Measurements from ENCODE around the gene LIMK1. TPM values are rescaled to one million over a fixed set of nuclear protein-coding genes. Genes with fewer than 3 reads are reported as not detected.
"Not testable (repeated sequence)": the region's sequence is repeated elsewhere in the genome, so short reads cannot be mapped to it uniquely, and the experiment has no call there.

The LIMK1 gene
- total RNA-seq, 6 experiments from 2014 or later = 57.8 to 75.6 (median 67.2) TPM

DNA sequence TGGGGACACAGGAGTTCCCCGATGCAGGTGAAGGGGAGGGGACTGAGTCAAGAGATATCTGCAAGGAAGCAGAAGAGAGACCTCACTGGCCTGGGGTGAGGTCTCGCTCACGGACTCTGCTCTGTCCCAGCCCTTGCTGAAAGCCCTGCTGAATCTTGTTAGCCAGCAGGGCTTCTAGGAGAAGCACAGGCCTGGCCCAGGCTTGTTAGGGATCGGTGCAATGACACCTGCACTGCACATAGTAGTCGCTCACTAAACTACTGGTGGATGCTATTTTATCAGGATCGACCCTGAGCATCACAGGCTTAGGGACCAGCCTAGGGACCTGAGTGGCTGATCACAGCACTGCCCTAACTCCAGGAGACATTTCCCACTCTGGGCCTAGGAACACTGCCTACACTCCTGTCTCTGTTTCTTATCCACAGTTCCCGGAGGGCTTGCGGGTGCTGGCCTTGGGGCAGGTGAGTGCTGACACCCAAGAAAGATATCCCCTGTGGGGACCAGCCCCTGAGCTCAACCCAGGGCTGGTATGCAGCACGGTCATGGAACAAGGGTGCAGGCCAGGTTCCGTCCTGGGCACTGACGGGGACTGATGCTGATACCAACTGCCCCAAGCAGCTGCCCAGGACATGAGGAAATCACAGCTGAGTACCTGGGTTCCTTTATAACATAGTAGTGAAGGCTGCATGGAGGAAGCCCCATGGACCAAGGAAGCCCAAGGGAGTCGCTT lies 42.6 kb upstream of the LIMK1 start:
- H3K36me3 Mint-ChIP-seq (ENCODE audit: low read depth) = no peaks in the 10 kb centered on the region
- peaks cover 7% of the 10 kb centered on the region for H3K4me1 Mint-ChIP-seq (ENCODE audit: low read depth)
- no peak for DNase-seq
- H3K9me3 Mint-ChIP-seq = no peaks in the 10 kb centered on the region
- H3K4me3 Mint-ChIP-seq = no peak overlapping the region
- H3K27ac Mint-ChIP-seq = no peak overlapping the region
- TF ChIP-seq, protein P1, sequence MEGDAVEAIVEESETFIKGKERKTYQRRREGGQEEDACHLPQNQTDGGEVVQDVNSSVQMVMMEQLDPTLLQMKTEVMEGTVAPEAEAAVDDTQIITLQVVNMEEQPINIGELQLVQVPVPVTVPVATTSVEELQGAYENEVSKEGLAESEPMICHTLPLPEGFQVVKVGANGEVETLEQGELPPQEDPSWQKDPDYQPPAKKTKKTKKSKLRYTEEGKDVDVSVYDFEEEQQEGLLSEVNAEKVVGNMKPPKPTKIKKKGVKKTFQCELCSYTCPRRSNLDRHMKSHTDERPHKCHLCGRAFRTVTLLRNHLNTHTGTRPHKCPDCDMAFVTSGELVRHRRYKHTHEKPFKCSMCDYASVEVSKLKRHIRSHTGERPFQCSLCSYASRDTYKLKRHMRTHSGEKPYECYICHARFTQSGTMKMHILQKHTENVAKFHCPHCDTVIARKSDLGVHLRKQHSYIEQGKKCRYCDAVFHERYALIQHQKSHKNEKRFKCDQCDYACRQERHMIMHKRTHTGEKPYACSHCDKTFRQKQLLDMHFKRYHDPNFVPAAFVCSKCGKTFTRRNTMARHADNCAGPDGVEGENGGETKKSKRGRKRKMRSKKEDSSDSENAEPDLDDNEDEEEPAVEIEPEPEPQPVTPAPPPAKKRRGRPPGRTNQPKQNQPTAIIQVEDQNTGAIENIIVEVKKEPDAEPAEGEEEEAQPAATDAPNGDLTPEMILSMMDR (IDR thresholded peaks at IDR 0.05) = no peak
- H3K27me3 Mint-ChIP-seq (ENCODE audit: insufficient read depth) = 0 out of 2 replicates have a peak, but pooled peaks cover 1% of the 10 kb centered on the region

DNA sequence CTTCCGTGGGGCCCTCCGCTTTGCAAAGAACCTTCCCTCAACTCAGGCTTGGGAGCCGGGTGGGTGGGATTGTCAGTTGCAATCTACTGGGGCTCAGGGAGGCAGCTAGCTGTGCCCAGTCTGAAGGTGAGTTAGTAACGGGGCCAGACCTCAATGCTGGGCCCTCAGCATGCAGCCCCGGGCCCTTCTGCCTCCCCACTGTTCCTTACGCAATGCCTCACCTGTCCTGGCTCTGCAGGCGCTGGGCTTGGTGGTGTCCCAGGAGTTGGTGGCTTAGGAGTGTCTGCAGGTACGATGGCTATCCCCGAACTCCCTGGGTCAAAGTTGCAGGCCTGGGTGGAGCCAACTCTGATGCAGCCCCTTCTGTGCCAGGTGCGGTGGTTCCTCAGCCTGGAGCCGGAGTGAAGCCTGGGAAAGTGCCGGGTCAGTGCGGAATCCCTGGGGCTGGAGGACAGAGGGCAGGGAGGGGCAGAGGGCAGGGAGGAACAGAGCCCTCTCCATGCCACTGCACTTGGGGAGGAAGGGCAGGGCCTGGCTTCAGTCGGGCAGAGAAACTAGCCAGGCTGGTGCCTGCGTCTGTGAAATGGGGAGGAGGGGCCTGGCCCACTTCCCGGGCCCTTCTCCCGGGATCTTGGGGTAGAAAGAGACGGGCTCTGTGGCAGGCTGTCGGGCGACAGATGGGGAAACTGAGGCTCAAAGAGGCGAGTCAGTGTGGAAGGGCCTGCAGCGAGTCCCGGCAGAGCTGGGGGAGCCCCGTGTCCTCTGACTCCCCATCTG lies 40.7 kb upstream of the LIMK1 start:
- Mint-ChIP-seq H3K27me3 (ENCODE audit: insufficient read depth) (peaks cover 1% of the 10 kb centered on the region; the same call in 1 of the 2 replicates), H3K4me3 (no peak overlapping the region), H3K4me1 (ENCODE audit: low read depth) (peaks cover 7% of the 10 kb centered on the region), H3K27ac (peak overlapping the region; percentile 40; the same call in 1 of the 2 replicates), H3K36me3 (ENCODE audit: low read depth) (peaks cover 4% of the 10 kb centered on the region; the same call in 1 of the 2 replicates), H3K9me3 (no peaks in the 10 kb centered on the region)
- no peak for DNase-seq
- TF ChIP-seq, protein P1 (IDR thresholded peaks at IDR 0.05) = no peak

DNA sequence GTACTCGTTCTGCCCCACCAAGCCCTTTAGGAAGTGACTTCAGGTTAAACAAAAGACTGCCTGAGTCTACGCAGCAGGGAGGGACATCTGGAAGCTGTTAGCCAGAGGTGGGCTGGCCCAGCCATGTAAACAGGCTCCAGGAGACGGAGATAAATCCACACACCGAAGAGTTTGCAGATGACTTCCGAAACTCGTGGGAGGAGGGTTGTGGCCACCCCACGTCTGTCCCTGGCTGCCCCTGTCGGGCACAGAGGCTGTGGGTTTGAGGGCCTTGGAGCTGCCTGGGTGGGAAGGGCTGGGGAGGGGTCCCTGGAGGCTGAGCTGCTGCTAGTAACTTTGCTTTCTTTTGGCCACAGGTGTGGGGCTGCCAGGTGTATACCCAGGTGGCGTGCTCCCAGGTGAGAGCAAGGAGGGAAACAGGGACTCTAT lies 40.1 kb upstream of the LIMK1 start:
- TF ChIP-seq, protein P1 (IDR thresholded peaks at IDR 0.05) = no peak
- Mint-ChIP-seq H3K9me3 (no peaks in the 10 kb centered on the region), H3K27me3 (ENCODE audit: insufficient read depth) (peaks cover 1% of the 10 kb centered on the region; the same call in 1 of the 2 replicates), H3K27ac (peak overlapping the region; percentile 40; the same call in 1 of the 2 replicates), H3K36me3 (ENCODE audit: low read depth) (peaks cover 4% of the 10 kb centered on the region; the same call in 1 of the 2 replicates), H3K4me3 (no peak overlapping the region), H3K4me1 (ENCODE audit: low read depth) (peaks cover 7% of the 10 kb centered on the region)
- peak; percentile 37 for DNase-seq

DNA sequence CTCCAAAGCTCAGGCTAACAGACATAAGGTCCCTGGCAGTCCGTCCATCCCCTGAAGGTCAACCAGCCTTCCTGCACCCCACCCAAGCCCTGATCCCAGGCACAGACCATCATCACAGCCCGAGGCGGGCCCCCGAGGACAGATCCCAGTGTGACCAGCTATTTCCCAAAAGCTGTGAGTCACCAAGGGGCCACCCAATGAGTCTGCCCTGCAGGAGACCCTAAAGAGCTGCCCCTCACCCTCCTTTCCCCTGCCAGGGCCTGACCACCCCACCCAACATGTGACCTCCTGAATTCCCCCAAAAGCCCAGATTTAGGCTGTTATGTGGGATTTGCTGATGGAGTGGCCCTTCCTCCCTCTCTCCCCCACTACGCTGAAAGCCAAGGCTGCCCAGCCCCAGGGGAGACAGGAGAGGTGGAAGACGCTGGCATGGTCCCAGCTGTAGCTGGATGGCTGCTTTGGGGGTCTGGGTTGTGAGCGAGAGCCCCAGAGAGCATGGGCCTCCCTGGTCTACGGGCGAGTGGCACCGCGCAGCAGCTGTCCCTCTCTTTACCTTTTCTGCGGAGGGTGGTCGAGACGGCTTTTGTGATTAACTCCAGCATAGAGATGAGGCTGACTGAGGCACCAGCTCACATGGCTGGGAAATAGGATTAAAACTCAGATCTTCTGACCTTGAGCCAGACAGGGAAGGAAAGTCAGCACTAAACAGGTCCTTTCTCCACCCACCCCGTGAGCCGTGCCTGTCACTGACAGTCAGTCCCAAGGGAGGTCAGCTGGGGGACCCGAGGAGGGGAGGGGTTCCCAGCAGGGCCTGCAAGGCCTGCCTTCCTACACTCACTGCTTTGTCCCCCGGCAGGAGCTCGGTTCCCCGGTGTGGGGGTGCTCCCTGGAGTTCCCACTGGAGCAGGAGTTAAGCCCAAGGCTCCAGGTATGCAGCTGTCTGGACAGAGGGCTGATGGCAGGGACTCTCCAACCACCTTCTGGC lies 38.9 kb upstream of the LIMK1 start:
- Mint-ChIP-seq H3K27ac (no peak overlapping the region), H3K4me3 (no peak overlapping the region), H3K27me3 (ENCODE audit: insufficient read depth) (peaks cover 1% of the 10 kb centered on the region; the same call in 1 of the 2 replicates), H3K36me3 (ENCODE audit: low read depth) (peaks cover 4% of the 10 kb centered on the region; the same call in 1 of the 2 replicates), H3K4me1 (ENCODE audit: low read depth) (peaks cover 7% of the 10 kb centered on the region), H3K9me3 (no peaks in the 10 kb centered on the region)
- DNase-seq = no peak
- TF ChIP-seq, protein P1 (IDR thresholded peaks at IDR 0.05) = no peak

DNA sequence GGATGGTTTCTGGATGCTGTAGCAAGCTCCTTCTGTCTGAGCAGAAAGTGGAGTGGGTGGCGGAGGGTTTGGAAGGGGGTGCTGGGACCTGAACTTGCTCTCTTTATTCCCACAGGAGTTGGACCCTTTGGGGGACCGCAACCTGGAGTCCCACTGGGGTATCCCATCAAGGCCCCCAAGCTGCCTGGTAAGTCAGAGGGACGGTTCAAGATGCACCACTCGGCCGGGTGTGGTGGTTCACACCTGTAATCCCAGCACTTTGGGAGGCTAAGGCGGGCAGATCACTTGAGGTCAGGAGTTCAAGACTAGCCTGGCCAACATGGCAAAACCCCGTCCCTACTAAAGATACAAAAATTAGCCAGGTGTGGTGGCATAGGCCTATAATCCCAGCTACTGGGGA lies 37.0 kb upstream of the LIMK1 start:
- H3K4me1 Mint-ChIP-seq (ENCODE audit: low read depth); H3K4me3 Mint-ChIP-seq; H3K27ac Mint-ChIP-seq; DNase-seq; H3K36me3 Mint-ChIP-seq (ENCODE audit: low read depth); H3K27me3 Mint-ChIP-seq (ENCODE audit: insufficient read depth); H3K9me3 Mint-ChIP-seq: not testable (repeated sequence)

Measured in HFFc6 (cell line).